Measurements from ENCODE around the gene UGGT2.

Gene UGGT2

DNA sequence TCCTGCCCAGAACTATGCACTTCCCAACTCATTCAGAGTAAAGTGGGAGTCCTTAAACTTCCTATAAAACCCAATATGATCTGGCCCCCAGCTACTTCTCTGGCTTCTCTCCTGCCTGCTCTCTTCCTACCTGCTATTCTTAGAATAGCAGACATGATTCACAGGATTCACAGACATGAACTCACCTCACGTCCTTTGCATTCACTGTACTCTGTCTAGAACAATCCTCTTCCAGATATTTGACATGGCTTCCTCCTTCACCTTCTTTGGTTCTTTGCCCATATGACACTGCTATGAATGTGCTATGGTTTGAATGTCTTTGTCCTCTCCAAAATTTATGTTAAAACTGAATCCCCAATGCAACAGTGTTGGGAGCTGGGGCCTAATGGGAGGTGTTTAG is 154.9 kb downstream of the UGGT2 start:
- no peak overlapping the region for H3K4me3 ChIP-seq (ENCODE audit: low read depth, low read length)
- TF ChIP-seq, protein P1, sequence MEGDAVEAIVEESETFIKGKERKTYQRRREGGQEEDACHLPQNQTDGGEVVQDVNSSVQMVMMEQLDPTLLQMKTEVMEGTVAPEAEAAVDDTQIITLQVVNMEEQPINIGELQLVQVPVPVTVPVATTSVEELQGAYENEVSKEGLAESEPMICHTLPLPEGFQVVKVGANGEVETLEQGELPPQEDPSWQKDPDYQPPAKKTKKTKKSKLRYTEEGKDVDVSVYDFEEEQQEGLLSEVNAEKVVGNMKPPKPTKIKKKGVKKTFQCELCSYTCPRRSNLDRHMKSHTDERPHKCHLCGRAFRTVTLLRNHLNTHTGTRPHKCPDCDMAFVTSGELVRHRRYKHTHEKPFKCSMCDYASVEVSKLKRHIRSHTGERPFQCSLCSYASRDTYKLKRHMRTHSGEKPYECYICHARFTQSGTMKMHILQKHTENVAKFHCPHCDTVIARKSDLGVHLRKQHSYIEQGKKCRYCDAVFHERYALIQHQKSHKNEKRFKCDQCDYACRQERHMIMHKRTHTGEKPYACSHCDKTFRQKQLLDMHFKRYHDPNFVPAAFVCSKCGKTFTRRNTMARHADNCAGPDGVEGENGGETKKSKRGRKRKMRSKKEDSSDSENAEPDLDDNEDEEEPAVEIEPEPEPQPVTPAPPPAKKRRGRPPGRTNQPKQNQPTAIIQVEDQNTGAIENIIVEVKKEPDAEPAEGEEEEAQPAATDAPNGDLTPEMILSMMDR (conservative IDR thresholded peaks at IDR 0.05; ENCODE audit: low read depth, low read length): no peak
- no peak for DNase-seq (ENCODE audit: low read depth)

DNA sequence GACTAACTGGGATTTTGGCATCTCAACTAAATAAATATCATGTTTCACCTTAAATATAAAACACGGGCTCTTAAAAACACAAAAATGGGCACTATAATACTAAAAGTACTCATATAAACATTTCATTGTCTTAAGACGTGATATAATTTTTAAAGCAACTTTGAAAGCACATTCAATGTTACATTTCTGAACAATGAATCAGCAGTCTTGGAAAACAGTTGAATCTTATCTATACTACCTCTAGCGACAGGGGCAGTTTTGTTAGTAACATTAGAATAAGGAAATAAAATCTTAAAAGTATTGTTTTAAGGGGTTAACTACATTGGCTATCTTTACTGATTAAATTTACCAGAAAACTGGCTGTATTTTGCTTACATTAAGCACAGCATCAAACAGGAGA is 156.9 kb downstream of the UGGT2 start:
- H3K4me3 ChIP-seq (ENCODE audit: low read depth, low read length): no peak overlapping the region
- TF ChIP-seq, protein P1 (conservative IDR thresholded peaks at IDR 0.05; ENCODE audit: low read depth, low read length): no peak
- DNase-seq (ENCODE audit: low read depth): peak; percentile 67

GRCh38 chr13:95893861-95894260 is 159.3 kb downstream of the UGGT2 start:
- DNase-seq (ENCODE audit: low read depth): no peak
- no peak overlapping the region for H3K4me3 ChIP-seq (ENCODE audit: low read depth, low read length)
- TF ChIP-seq, protein P1 (conservative IDR thresholded peaks at IDR 0.05; ENCODE audit: low read depth, low read length): no peak

- TF ChIP-seq, protein P1 (conservative IDR thresholded peaks at IDR 0.05; ENCODE audit: low read depth, low read length): no peak
- H3K4me3 ChIP-seq (ENCODE audit: low read depth, low read length): no peak overlapping the region
- DNase-seq (ENCODE audit: low read depth): no peak
Measured at GRCh38 chr13:95882121-95882520, 171.1 kb downstream of the UGGT2 start.

- TF ChIP-seq, protein P1 (conservative IDR thresholded peaks at IDR 0.05; ENCODE audit: low read depth, low read length): no peak
Measured at GRCh38 chr13:95880331-95880730, 172.9 kb downstream of the UGGT2 start.

DNA sequence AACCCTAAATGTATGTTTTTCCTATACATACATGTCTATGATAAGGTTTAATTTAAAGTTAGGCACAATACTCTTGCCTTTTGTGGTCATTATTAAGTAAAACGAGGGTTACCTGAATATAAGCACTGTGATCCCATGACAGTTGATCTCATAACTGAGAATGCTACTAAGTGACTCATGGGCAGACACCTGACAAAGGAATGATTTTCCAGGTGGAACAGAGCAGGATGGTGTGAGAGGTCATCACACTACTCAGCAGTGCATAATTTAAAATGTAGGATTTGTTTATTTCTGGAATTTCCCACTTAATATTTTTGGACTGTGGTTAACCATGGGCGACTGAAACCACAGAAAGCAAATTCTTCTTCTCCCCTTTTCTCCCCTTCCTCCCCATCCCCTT is 178.9 kb downstream of the UGGT2 start:
- no peak for DNase-seq (ENCODE audit: low read depth)
- TF ChIP-seq, protein P1 (conservative IDR thresholded peaks at IDR 0.05; ENCODE audit: low read depth, low read length): no peak

More at GRCh38 chr13:95880331-95880730, 172.9 kb downstream of the UGGT2 start:
- DNase-seq (ENCODE audit: low read depth): peak; percentile 52
- no peak overlapping the region for H3K4me3 ChIP-seq (ENCODE audit: low read depth, low read length)

GRCh38 chr13:95870421-95870820 is 182.8 kb downstream of the UGGT2 start:
- TF ChIP-seq, protein P1 (conservative IDR thresholded peaks at IDR 0.05; ENCODE audit: low read depth, low read length): no peak
- DNase-seq (ENCODE audit: low read depth): no peak
- no peak overlapping the region for H3K4me3 ChIP-seq (ENCODE audit: low read depth, low read length)

More for the DNA sequence above, 178.9 kb downstream of the UGGT2 start:
- H3K4me3 ChIP-seq (ENCODE audit: low read depth, low read length): no peak overlapping the region

Measured in choroid plexus epithelial cell (primary cell).